OCI-M1 (cell line): ENCODE measurements around the gene FKRP.
"Not testable (repeated sequence)": the region's sequence is repeated elsewhere in the genome, so short reads cannot be mapped to it uniquely, and the experiment has no call there.

Experiments
- DNase-seq: peaks from one replicate; lab custom pipeline; 2025; lab: John Stamatoyannopoulos, UW

FKRP gene

GRCh38 chr19:46786236-46787039 lies 40.6 kb downstream of the FKRP start:
- peak; percentile 96 for DNase-seq

GRCh38 chr19:46787040-46787330 lies 41.1 kb downstream of the FKRP start:
- DNase-seq = peak; percentile 77

GRCh38 chr19:46787331-46788261 lies 41.7 kb downstream of the FKRP start:
- no peak for DNase-seq

- DNase-seq = peak; percentile 100
These were observed 42.6 kb downstream of the FKRP start, which contains the start of gene SLC1A5 for GRCh38 chr19:46788262-46788967. Gene SLC1A5 (minus strand): TSS chr19:46788594. CDS start chr19:46787965, 629 bp downstream.

- DNase-seq = no peak
These were observed 43.1 kb downstream of the FKRP start for GRCh38 chr19:46788968-46789338.

- no peak for DNase-seq
These were observed 43.5 kb downstream of the FKRP start for GRCh38 chr19:46789371-46789770.

GRCh38 chr19:46791944-46792343 lies 46.1 kb downstream of the FKRP start:
- DNase-seq = peak; percentile 69

GRCh38 chr19:46797881-46798280 lies 52.0 kb downstream of the FKRP start:
- DNase-seq = no peak

GRCh38 chr19:46798713-46799112 lies 52.9 kb downstream of the FKRP start:
- no peak for DNase-seq

GRCh38 chr19:46802152-46802551 lies 56.3 kb downstream of the FKRP start:
- DNase-seq = no peak

GRCh38 chr19:46803555-46803954 lies 57.7 kb downstream of the FKRP start:
- DNase-seq = no peak

- DNase-seq = not testable (repeated sequence)
These were observed 58.6 kb downstream of the FKRP start for GRCh38 chr19:46804432-46804831.

- DNase-seq = no peak
These were observed 60.8 kb downstream of the FKRP start for GRCh38 chr19:46806656-46807055.
